Measurements from ENCODE around the gene CFAP92. TPM values are rescaled to one million over a fixed set of nuclear protein-coding genes. Genes with fewer than 3 reads are reported as not detected.

Gene CFAP92
- total and polyA plus RNA-seq, 2 donors: 2.0 to 10.0 TPM

DNA sequence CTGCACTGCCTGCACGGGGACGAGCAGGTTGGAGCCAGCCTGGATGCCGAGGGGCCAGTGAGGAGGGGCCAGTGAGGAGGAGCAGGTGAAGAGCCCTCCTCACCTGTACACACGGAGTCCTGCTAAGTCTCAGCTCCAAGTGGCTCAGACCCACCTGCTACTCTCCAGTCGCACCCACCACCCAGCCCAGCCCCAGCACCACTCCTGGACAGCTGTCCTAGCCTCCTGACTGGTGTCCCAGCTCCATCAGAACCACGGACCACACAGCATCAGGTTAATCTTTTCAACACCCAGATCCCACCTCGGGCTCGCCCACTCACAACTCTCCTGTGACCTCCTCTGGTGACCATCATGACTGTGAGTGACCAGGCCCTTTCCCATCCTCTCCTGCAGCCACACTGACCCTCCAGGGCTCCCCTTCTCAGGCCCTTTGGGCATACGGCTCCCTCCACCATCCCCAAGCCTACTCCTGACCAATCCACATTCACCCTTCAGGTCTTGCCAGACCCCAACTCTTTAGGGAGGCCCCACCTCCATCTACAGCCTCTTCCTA lies 21.0 kb upstream of the CFAP92 start:
- WGBS: 95% methylated on average over 9 of the region's 9 CpGs
- Histone ChIP-seq H3K4me3 (ENCODE audit: low read length in 2 of 2) (no peak overlapping the region), H3K4me1 (ENCODE audit: control insufficient read depth in 2 of 2, insufficient read depth in 2 of 2, low read length in 2 of 2) (peaks cover 20 to 36% of the 10 kb centered on the region in 2 donors), H3K36me3 (ENCODE audit: control insufficient read depth in 2 of 2, insufficient read depth in 2 of 2, low read length in 1 of 2) (no peaks in the 10 kb centered on the region), H3K9me3 (ENCODE audit: control insufficient read depth in 2 of 2, insufficient read depth in 1 of 2, low read length in 1 of 2) (no peaks in the 10 kb centered on the region), H3K27me3 (ENCODE audit: control insufficient read depth in 2 of 2, insufficient read depth in 1 of 2, low read length in 1 of 2) (no peaks in the 10 kb centered on the region), H3K27ac (ENCODE audit: low read depth in 1 of 2, low read length in 1 of 2) (peak overlapping the region; percentile 95 to 98)
- no peak for DNase-seq (ENCODE audit: low read depth in 6 of 9, low spot score in 9 of 9)

DNA sequence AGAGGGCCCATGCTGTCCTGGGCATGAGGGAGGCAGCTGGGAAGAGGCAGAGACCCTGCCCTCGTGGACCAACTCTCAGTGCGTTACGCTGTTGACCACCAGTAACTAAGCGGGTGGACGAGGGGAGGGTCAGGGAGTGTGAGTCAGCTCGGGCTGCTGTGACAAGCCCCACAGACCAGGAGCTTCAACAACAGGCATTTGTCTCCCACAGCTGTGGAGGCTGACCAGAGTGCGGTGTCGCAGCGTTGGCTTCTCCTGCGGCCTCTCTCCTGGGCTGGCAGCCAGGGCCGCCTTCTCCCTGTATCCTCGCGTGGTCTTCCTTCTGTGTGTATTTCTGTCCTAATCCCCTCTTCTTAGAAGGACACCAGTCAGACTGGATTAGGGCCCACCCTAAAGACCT lies 20.3 kb upstream of the CFAP92 start:
- no peaks in the 10 kb centered on the region for H3K36me3 ChIP-seq (ENCODE audit: control insufficient read depth in 2 of 2, insufficient read depth in 2 of 2, low read length in 1 of 2)
- peaks cover 20 to 36% of the 10 kb centered on the region in 2 donors for H3K4me1 ChIP-seq (ENCODE audit: control insufficient read depth in 2 of 2, insufficient read depth in 2 of 2, low read length in 2 of 2)
- H3K4me3 ChIP-seq (ENCODE audit: low read length in 2 of 2): no peak overlapping the region
- no peak for DNase-seq (ENCODE audit: low read depth in 6 of 9, low spot score in 9 of 9)
- H3K27ac ChIP-seq (ENCODE audit: low read depth in 1 of 2, low read length in 1 of 2): peak overlapping the region in 1 of 2 donors; percentile 46
- H3K9me3 ChIP-seq (ENCODE audit: control insufficient read depth in 2 of 2, insufficient read depth in 1 of 2, low read length in 1 of 2): no peaks in the 10 kb centered on the region
- H3K27me3 ChIP-seq (ENCODE audit: control insufficient read depth in 2 of 2, insufficient read depth in 1 of 2, low read length in 1 of 2): no peaks in the 10 kb centered on the region
- 98% methylated on average over 13 of the region's 13 CpGs for WGBS

DNA sequence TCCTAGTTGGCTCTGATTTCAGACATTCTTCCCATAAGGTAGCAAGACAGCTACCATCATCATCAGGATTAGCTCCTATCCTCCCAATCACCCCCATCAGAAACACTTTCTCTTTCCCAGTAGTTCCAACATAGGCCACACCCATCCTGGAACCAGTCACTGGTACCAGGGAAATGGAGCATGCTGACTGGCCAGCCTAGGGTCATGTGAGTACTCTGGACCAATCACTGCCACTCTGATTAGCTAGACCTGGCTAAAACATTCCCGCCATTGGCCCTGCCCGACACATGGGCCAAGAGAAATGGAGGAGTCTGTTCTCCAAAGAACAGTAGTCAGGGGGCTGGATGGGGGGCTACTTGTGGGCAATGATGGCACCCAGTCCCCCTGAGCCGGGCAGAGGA lies 19.6 kb upstream of the CFAP92 start:
- H3K4me3 ChIP-seq (ENCODE audit: low read length in 2 of 2): no peak overlapping the region
- WGBS: 98% methylated on average over 3 of the region's 3 CpGs
- no peak for DNase-seq (ENCODE audit: low read depth in 6 of 9, low spot score in 9 of 9)
- no peaks in the 10 kb centered on the region for H3K36me3 ChIP-seq (ENCODE audit: control insufficient read depth in 2 of 2, insufficient read depth in 2 of 2, low read length in 1 of 2)
- peak overlapping the region in 1 of 2 donors; percentile 9 for H3K27ac ChIP-seq (ENCODE audit: low read depth in 1 of 2, low read length in 1 of 2)
- H3K27me3 ChIP-seq (ENCODE audit: control insufficient read depth in 2 of 2, insufficient read depth in 1 of 2, low read length in 1 of 2): no peaks in the 10 kb centered on the region
- peaks cover 20 to 38% of the 10 kb centered on the region in 2 donors for H3K4me1 ChIP-seq (ENCODE audit: control insufficient read depth in 2 of 2, insufficient read depth in 2 of 2, low read length in 2 of 2)
- no peaks in the 10 kb centered on the region for H3K9me3 ChIP-seq (ENCODE audit: control insufficient read depth in 2 of 2, insufficient read depth in 1 of 2, low read length in 1 of 2)

DNA sequence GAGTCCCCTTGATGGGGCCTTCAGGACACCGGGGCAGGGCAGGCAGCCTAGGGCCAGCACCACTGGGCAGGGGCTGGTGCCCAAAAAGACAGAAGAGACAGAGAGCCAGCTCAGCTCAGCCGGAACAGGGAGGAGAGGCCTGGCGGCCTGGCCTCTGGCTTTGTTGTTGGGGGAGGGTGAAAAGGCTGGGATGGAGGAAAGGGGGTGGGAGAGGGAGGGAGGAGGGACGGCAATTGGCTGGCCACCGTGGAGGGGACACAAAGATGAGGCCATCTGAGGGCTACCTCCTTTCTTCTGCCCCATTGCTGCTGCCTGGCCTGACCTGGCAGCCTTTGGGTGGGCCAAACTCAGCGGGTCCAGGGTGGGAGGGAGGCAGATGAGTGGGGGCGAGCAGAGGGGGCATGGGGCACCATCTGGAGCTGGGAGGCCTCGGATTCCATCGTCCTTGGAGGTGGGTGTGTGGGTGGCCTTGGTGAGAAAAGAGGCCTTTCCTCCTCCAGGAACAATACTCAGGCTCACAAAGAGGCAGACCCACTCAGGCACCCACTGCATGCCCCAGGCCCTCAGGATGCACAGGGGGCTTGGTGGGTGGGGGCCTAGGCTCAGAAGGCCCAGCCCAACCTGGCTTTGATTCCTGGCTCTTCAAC lies 16.6 kb upstream of the CFAP92 start:
- Histone ChIP-seq H3K27me3 (ENCODE audit: control insufficient read depth in 2 of 2, insufficient read depth in 1 of 2, low read length in 1 of 2) (no peaks in the 10 kb centered on the region), H3K27ac (ENCODE audit: low read depth in 1 of 2, low read length in 1 of 2) (no peak overlapping the region), H3K36me3 (ENCODE audit: control insufficient read depth in 2 of 2, insufficient read depth in 2 of 2, low read length in 1 of 2) (no peaks in the 10 kb centered on the region), H3K4me1 (ENCODE audit: control insufficient read depth in 2 of 2, insufficient read depth in 2 of 2, low read length in 2 of 2) (peaks cover 6 to 23% of the 10 kb centered on the region in 2 donors), H3K9me3 (ENCODE audit: control insufficient read depth in 2 of 2, insufficient read depth in 1 of 2, low read length in 1 of 2) (no peaks in the 10 kb centered on the region), H3K4me3 (ENCODE audit: low read length in 2 of 2) (no peak overlapping the region)
- 94% methylated on average over 9 of the region's 9 CpGs for WGBS
- DNase-seq (ENCODE audit: low read depth in 6 of 9, low spot score in 9 of 9): no peak

DNA sequence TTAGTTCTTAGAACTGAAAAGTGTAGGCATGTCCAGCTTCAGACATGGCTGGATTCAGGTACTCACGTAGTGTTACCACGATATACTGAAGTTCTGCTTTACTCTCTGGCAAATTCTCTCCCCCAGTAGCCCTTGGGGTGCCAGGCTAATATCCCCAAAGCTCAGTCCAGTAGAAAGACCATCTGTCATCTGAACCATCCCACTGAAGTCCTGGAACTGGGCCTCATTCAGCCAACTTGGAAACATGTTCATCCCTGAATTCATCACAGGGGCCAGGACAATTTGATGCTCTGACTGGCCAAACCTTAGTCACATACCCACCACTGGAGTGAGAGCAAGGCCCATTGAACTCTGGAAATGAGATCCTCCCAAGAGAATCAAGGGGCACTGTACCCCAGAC lies 15.4 kb upstream of the CFAP92 start:
- Histone ChIP-seq H3K4me3 (ENCODE audit: low read length in 2 of 2) (no peak overlapping the region), H3K4me1 (ENCODE audit: control insufficient read depth in 2 of 2, insufficient read depth in 2 of 2, low read length in 2 of 2) (peaks cover 7 to 25% of the 10 kb centered on the region in 2 donors), H3K9me3 (ENCODE audit: control insufficient read depth in 2 of 2, insufficient read depth in 1 of 2, low read length in 1 of 2) (no peaks in the 10 kb centered on the region), H3K27ac (ENCODE audit: low read depth in 1 of 2, low read length in 1 of 2) (no peak overlapping the region), H3K27me3 (ENCODE audit: control insufficient read depth in 2 of 2, insufficient read depth in 1 of 2, low read length in 1 of 2) (peaks cover 0 to 3% of the 10 kb centered on the region in 2 donors), H3K36me3 (ENCODE audit: control insufficient read depth in 2 of 2, insufficient read depth in 2 of 2, low read length in 1 of 2) (no peaks in the 10 kb centered on the region)
- no peak for DNase-seq (ENCODE audit: low read depth in 6 of 9, low spot score in 9 of 9)
- whole genome bisulfite sequencing: 98% methylated on average over 2 of the region's 2 CpGs

DNA sequence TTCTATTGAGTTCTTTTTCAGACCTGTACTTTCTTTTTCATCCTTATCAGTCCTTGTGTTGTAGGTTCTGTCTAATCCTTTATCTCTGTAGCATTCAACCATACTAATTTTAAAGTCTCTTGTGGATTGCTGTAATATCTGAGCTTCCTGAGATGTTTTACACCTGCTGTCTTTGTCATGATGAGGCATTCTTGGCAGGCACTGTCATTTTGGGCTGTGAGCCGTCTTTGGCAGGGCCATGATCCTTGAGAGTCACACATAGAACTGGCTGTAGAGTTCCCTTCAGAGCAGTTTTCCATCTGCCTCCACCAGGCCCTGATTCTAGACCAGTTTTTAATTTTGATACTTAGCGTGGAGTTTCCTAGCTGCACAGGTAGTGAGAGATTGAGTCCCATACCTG lies 13.9 kb upstream of the CFAP92 start:
- Histone ChIP-seq H3K27me3 (ENCODE audit: control insufficient read depth in 2 of 2, insufficient read depth in 1 of 2, low read length in 1 of 2) (peaks cover 3 to 14% of the 10 kb centered on the region in 2 donors), H3K27ac (ENCODE audit: low read depth in 1 of 2, low read length in 1 of 2) (no peak overlapping the region), H3K4me3 (ENCODE audit: low read length in 2 of 2) (no peak overlapping the region), H3K36me3 (ENCODE audit: control insufficient read depth in 2 of 2, insufficient read depth in 2 of 2, low read length in 1 of 2) (no peaks in the 10 kb centered on the region), H3K4me1 (ENCODE audit: control insufficient read depth in 2 of 2, insufficient read depth in 2 of 2, low read length in 2 of 2) (peaks cover 20 to 39% of the 10 kb centered on the region in 2 donors), H3K9me3 (ENCODE audit: control insufficient read depth in 2 of 2, insufficient read depth in 1 of 2, low read length in 1 of 2) (no peaks in the 10 kb centered on the region)
- no peak for DNase-seq (ENCODE audit: low read depth in 6 of 9, low spot score in 9 of 9)
- 92% methylated on average over 2 of the region's 2 CpGs for WGBS

DNA sequence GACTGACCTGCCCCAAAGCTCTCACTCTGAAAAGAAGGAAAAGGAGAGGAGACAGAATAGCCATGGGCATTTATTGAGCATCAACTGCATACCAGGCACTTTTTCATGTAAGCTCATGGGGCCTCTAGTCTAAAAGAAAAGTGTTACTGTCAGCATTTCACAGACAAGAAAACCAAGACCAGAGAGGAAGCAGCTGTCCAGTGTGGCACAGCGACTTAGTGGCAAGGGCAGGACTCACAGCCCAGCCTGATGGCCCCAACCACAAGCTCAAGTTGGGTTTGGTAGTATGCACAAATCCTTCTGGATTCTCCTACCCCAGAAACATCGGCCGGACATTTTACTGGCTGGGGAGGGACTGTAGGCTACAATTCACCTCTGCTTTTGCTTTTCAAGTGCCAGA lies 13.0 kb upstream of the CFAP92 start:
- H3K4me1 ChIP-seq (ENCODE audit: control insufficient read depth in 2 of 2, insufficient read depth in 2 of 2, low read length in 2 of 2): peaks cover 24 to 45% of the 10 kb centered on the region in 2 donors
- 76% methylated on average over 3 of the region's 3 CpGs for WGBS
- H3K9me3 ChIP-seq (ENCODE audit: control insufficient read depth in 2 of 2, insufficient read depth in 1 of 2, low read length in 1 of 2): no peaks in the 10 kb centered on the region
- no peak overlapping the region for H3K27ac ChIP-seq (ENCODE audit: low read depth in 1 of 2, low read length in 1 of 2)
- H3K4me3 ChIP-seq (ENCODE audit: low read length in 2 of 2): no peak overlapping the region
- peaks cover 3 to 23% of the 10 kb centered on the region in 2 donors for H3K27me3 ChIP-seq (ENCODE audit: control insufficient read depth in 2 of 2, insufficient read depth in 1 of 2, low read length in 1 of 2)
- no peaks in the 10 kb centered on the region for H3K36me3 ChIP-seq (ENCODE audit: control insufficient read depth in 2 of 2, insufficient read depth in 2 of 2, low read length in 1 of 2)
- DNase-seq (ENCODE audit: low read depth in 6 of 9, low spot score in 9 of 9): no peak

DNA sequence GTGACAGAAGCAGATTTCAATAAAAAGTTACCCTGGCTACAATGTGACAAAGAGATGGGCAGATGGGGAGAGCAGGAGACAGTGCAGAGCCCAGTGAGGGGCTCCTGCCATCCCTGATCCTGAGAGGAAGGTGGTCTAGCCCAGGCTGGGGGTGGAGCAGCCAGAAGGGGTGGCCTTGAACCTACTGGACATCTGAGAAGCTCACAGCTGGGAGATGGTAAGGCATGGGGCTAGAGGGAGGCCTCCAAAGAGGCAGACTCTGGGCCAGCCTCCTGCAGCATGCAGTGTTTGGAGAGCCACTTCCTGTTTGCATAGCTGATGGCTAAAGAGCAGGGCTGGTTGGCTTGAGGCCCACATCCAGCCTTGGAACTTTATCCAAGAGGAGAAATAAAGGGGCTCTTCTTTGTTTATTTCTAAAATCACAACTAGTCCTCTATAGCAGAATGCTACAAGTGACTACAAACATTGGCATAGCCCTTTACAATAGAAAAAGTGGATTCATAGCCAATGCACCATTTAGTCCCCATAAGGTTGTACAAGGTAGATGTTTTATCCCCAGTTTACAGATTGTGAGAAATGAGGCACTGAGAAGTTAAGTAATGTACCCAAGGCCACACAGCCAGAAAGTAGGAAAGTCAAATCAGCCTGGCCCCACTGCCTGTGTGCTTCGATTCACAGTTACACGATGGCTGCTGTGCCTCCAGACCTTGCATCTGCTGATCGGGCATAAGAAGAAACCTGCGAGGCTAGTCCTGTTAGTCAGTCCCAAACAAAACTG lies 11.8 kb upstream of the CFAP92 start:
- DNase-seq (ENCODE audit: low read depth in 6 of 9, low spot score in 9 of 9): no peak
- peaks cover 26 to 52% of the 10 kb centered on the region in 2 donors for H3K4me1 ChIP-seq (ENCODE audit: control insufficient read depth in 2 of 2, insufficient read depth in 2 of 2, low read length in 2 of 2)
- no peak overlapping the region for H3K27ac ChIP-seq (ENCODE audit: low read depth in 1 of 2, low read length in 1 of 2)
- H3K4me3 ChIP-seq (ENCODE audit: low read length in 2 of 2): no peak overlapping the region
- H3K9me3 ChIP-seq (ENCODE audit: control insufficient read depth in 2 of 2, insufficient read depth in 1 of 2, low read length in 1 of 2): peaks cover 0 to 6% of the 10 kb centered on the region in 2 donors
- H3K36me3 ChIP-seq (ENCODE audit: control insufficient read depth in 2 of 2, insufficient read depth in 2 of 2, low read length in 1 of 2): no peaks in the 10 kb centered on the region
- WGBS: 97% methylated on average over 4 of the region's 4 CpGs
- peaks cover 7 to 35% of the 10 kb centered on the region in 2 donors for H3K27me3 ChIP-seq (ENCODE audit: control insufficient read depth in 2 of 2, insufficient read depth in 1 of 2, low read length in 1 of 2)

DNA sequence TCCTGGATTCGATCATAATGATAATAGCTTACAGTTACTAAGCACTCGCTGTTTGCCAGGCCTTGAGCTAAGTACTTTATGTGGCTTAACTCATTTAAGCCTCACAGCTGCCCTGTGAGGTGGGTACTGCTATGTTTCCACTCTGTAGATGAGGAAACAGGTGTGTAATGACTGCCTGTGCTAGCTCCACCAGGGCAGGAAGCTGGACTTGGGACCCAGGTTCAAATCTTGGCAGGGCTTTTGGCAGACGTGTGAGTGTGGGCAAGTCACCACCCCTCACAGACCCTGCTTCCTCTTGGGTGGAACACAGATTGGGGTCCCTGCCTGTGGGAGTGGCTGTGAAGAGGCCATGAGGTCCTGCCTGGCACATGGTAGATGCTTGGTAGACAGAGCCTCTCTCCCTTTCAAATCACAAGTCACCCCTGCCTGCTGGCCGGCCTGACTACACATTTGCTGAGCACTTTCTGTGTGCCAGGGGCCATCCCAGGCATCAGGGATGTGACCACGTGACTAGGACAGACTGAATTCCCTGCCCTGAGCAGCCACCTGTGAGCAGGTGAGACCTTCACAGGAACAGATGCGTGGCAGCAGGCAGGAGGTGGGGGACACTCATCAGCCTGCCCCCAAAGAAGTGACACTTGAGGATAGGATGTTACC lies 10.9 kb upstream of the CFAP92 start:
- no peaks in the 10 kb centered on the region for H3K36me3 ChIP-seq (ENCODE audit: control insufficient read depth in 2 of 2, insufficient read depth in 2 of 2, low read length in 1 of 2)
- 89% methylated on average over 6 of the region's 6 CpGs for WGBS
- no peak overlapping the region for H3K27ac ChIP-seq (ENCODE audit: low read depth in 1 of 2, low read length in 1 of 2)
- H3K27me3 ChIP-seq (ENCODE audit: control insufficient read depth in 2 of 2, insufficient read depth in 1 of 2, low read length in 1 of 2): peaks cover 7 to 37% of the 10 kb centered on the region in 2 donors
- H3K4me1 ChIP-seq (ENCODE audit: control insufficient read depth in 2 of 2, insufficient read depth in 2 of 2, low read length in 2 of 2): peaks cover 33 to 61% of the 10 kb centered on the region in 2 donors
- no peak overlapping the region for H3K4me3 ChIP-seq (ENCODE audit: low read length in 2 of 2)
- peaks cover 0 to 8% of the 10 kb centered on the region in 2 donors for H3K9me3 ChIP-seq (ENCODE audit: control insufficient read depth in 2 of 2, insufficient read depth in 1 of 2, low read length in 1 of 2)
- DNase-seq (ENCODE audit: low read depth in 6 of 9, low spot score in 9 of 9): no peak

All from thymus (tissue), 11 donors.